Memory B cell (primary cell): ENCODE data around the gene RERE.
"Not testable (repeated sequence)": the region's sequence is repeated elsewhere in the genome, so short reads cannot be mapped to it uniquely, and the experiment has no call there.

Experiments used
- ATAC-seq: fragments of 150-1000 bp; cut with Tn5 transposase; 2 replicates; pipeline ENCODE4 v1.10.0; 2021; ENCODE audit warnings: low read depth, mild to moderate bottlenecking, moderate library complexity
- DNase-seq, 2 donors: peaks; one replicate each; pipeline ENCODE4 v3.0.0; 2022; ENCODE audit warnings: low spot score in 2 of 2
- H3K27ac Mint-ChIP-seq: one replicate; pipeline ENCODE4 v1.8.0; 2022; ENCODE audit warnings: mild to moderate bottlenecking, moderate library complexity, mixed read lengths
- H3K27me3 Mint-ChIP-seq: one replicate; pipeline ENCODE4 v1.8.0; 2022; ENCODE audit warnings: mixed read lengths
- H3K36me3 Mint-ChIP-seq: one replicate; pipeline ENCODE4 v1.8.0; 2022; ENCODE audit warnings: mild to moderate bottlenecking, mixed read lengths
- H3K4me1 Mint-ChIP-seq: one replicate; pipeline ENCODE4 v1.8.0; 2022; ENCODE audit warnings: mixed read lengths
- H3K4me3 Mint-ChIP-seq: one replicate; pipeline ENCODE4 v1.8.0; 2022; ENCODE audit warnings: mild to moderate bottlenecking, moderate library complexity, mixed read lengths
- H3K9me3 Mint-ChIP-seq: one replicate; pipeline ENCODE4 v1.8.0; 2022; ENCODE audit warnings: mixed read lengths

RERE gene

GRCh38 chr1:8388732-8389562 lies 428.5 kb downstream of the RERE start:
- Mint-ChIP-seq H3K36me3 (peaks cover 24% of the 10 kb centered on the region), H3K9me3 (no peaks in the 10 kb centered on the region), H3K4me1 (peaks cover 55% of the 10 kb centered on the region), H3K27me3 (no peaks in the 10 kb centered on the region), H3K4me3 (no peak overlapping the region), H3K27ac (no peak overlapping the region)
- no peak for ATAC-seq
- DNase-seq, result no peak

DNA sequence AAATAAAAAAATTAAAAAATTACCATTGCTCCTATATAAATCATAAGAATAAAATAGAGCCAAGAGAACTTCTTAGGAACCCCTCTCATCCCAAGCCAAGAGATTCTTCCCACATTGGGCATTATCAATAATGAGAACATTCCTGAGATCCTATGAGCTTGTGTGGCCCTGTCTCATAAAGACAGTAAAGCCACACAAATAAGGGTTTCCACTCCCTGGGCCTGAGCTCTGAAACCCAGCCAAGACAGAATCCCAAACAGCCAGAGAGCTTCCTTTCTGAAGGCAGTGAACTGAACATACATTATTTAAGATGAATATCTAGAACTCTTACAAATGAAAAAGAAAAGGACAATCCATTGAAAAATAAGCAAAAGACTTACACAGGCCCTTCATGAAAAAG lies 431.2 kb downstream of the RERE start:
- DNase-seq (no peak), ATAC-seq (no peak)
- Mint-ChIP-seq H3K4me3 (no peak overlapping the region), H3K9me3 (no peaks in the 10 kb centered on the region), H3K4me1 (peaks cover 51% of the 10 kb centered on the region), H3K27me3 (no peaks in the 10 kb centered on the region), H3K27ac (peak overlapping the region; percentile 70), H3K36me3 (peaks cover 22% of the 10 kb centered on the region)

- Mint-ChIP-seq H3K9me3 (no peaks in the 10 kb centered on the region), H3K27ac (peak overlapping the region; percentile 82), H3K4me3 (no peak overlapping the region), H3K36me3 (peaks cover 17% of the 10 kb centered on the region), H3K4me1 (peaks cover 43% of the 10 kb centered on the region), H3K27me3 (no peaks in the 10 kb centered on the region)
- ATAC-seq (no peak), DNase-seq (no peak)
Observed at GRCh38 chr1:8384577-8384976, 432.9 kb downstream of the RERE start.

DNA sequence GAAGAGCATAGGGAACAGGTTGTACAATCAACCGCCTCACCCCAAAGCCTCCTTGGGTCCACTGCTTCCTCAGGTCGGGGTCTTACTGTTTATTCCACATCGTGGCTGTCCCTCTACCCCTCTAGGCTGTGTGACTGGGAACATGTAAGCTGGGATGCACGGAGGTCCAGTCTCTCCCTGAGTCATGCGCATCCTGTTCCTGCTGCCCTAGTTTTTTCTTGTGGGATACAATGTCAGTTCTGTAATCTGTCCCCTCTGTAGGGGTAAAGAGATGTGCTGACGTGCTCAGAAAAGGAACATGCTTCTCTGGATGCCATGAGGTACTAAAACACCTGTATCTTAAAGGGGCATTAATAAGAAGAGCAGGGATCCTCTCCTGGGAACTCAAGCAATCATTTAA lies 433.4 kb downstream of the RERE start:
- ATAC-seq, result no peak
- H3K4me1 Mint-ChIP-seq, result peaks cover 43% of the 10 kb centered on the region
- H3K36me3 Mint-ChIP-seq, result peaks cover 15% of the 10 kb centered on the region

GRCh38 chr1:8382608-8383505 lies 434.6 kb downstream of the RERE start:
- H3K27me3 Mint-ChIP-seq, result no peaks in the 10 kb centered on the region
- peak overlapping the region; percentile 65 for H3K4me3 Mint-ChIP-seq
- no peaks in the 10 kb centered on the region for H3K9me3 Mint-ChIP-seq
- peak overlapping the region; percentile 89 for H3K27ac Mint-ChIP-seq
- H3K4me1 Mint-ChIP-seq, result peaks cover 47% of the 10 kb centered on the region
- ATAC-seq (peak; percentile 76), DNase-seq (no peak)
- peaks cover 12% of the 10 kb centered on the region for H3K36me3 Mint-ChIP-seq

More for the DNA sequence above, 433.4 kb downstream of the RERE start:
- Mint-ChIP-seq H3K9me3 (no peaks in the 10 kb centered on the region), H3K27ac (peak overlapping the region; percentile 82), H3K4me3 (peak overlapping the region; percentile 11), H3K27me3 (no peaks in the 10 kb centered on the region)
- DNase-seq, result no peak

GRCh38 chr1:8382051-8382505 lies 435.4 kb downstream of the RERE start:
- H3K36me3 Mint-ChIP-seq, result peaks cover 16% of the 10 kb centered on the region
- H3K27ac Mint-ChIP-seq, result peak overlapping the region; percentile 47
- DNase-seq (no peak), ATAC-seq (no peak)
- no peak overlapping the region for H3K4me3 Mint-ChIP-seq
- H3K9me3 Mint-ChIP-seq, result no peaks in the 10 kb centered on the region
- H3K27me3 Mint-ChIP-seq, result no peaks in the 10 kb centered on the region
- H3K4me1 Mint-ChIP-seq, result peaks cover 48% of the 10 kb centered on the region

DNA sequence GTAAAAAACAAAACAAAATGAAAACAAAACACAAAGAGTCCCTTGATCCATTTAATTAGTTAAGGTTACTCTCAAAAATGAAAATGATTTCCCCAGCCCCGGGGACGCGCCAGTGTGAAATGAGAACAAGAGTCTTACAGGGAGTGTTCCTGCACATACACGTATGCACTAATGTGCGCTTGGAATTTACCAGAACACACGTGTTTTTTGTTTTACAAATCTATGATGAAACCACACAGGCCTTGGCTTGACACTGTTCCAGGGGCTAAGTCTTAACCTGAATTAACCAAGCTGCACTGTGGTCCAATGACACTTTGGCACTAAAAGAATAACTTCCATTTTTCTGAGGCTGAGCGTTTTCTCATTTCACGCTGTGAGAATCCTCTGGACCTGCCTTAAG lies 435.8 kb downstream of the RERE start:
- Mint-ChIP-seq H3K4me1 (peaks cover 44% of the 10 kb centered on the region), H3K27me3 (no peaks in the 10 kb centered on the region), H3K36me3 (peaks cover 15% of the 10 kb centered on the region), H3K27ac (peak overlapping the region; percentile 47), H3K4me3 (no peak overlapping the region), H3K9me3 (no peaks in the 10 kb centered on the region)
- DNase-seq (no peak), ATAC-seq (no peak)

- ATAC-seq, H3K9me3 Mint-ChIP-seq, H3K27ac Mint-ChIP-seq, H3K4me3 Mint-ChIP-seq, DNase-seq, H3K27me3 Mint-ChIP-seq: not testable (repeated sequence)
- Mint-ChIP-seq H3K36me3 (peaks cover 20% of the 10 kb centered on the region), H3K4me1 (peaks cover 44% of the 10 kb centered on the region)
Observed at GRCh38 chr1:8380310-8380709, 437.1 kb downstream of the RERE start.

DNA sequence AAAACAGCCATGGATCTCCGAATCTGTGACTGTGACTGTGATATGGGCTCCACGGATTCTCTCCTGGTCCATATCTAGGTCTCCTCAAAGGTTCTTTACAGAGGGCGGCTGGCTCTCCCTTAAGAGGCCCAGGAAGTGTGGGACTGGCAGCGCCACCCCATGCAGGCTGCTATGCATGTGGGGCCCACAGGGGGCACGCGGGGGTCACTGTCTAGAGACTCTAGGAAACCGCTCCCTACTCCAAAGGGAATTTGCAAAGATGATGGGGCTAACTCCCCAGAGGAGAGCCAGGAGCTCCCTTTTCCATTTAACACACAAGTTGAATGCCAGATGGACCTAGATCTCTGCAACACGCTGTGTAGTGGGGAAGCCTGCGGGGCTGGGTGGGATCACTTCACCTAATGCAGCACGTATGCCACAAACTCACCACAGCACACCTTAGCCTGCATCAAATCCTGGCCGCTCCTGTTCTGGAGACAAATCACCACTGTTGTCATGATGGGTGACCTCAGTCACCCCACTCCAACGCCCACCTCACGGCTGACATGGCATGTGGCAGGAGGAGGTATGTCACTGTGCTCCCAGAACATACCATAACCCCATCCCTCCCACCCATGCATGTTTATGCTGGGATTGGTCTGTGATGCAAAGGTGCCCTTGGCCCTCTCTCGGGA lies 437.8 kb downstream of the RERE start:
- H3K27me3 Mint-ChIP-seq, result no peaks in the 10 kb centered on the region
- H3K27ac Mint-ChIP-seq, result no peak overlapping the region
- DNase-seq (no peak), ATAC-seq (no peak)
- H3K9me3 Mint-ChIP-seq, result no peaks in the 10 kb centered on the region
- H3K4me1 Mint-ChIP-seq, result peaks cover 43% of the 10 kb centered on the region
- peaks cover 21% of the 10 kb centered on the region for H3K36me3 Mint-ChIP-seq
- H3K4me3 Mint-ChIP-seq, result no peak overlapping the region

- Mint-ChIP-seq H3K4me3 (no peak overlapping the region), H3K27ac (peak overlapping the region; percentile 77), H3K36me3 (peaks cover 22% of the 10 kb centered on the region), H3K4me1 (peaks cover 40% of the 10 kb centered on the region), H3K27me3 (no peaks in the 10 kb centered on the region), H3K9me3 (no peaks in the 10 kb centered on the region)
- DNase-seq (no peak), ATAC-seq (no peak)
Observed at GRCh38 chr1:8378981-8379470, 438.4 kb downstream of the RERE start.

- Mint-ChIP-seq H3K4me1 (peaks cover 36% of the 10 kb centered on the region), H3K4me3 (no peak overlapping the region), H3K27me3 (no peaks in the 10 kb centered on the region), H3K27ac (peak overlapping the region; percentile 77), H3K36me3 (peaks cover 21% of the 10 kb centered on the region), H3K9me3 (no peaks in the 10 kb centered on the region)
- ATAC-seq (no peak), DNase-seq (no peak)
Observed at GRCh38 chr1:8378178-8378577, 439.3 kb downstream of the RERE start.

DNA sequence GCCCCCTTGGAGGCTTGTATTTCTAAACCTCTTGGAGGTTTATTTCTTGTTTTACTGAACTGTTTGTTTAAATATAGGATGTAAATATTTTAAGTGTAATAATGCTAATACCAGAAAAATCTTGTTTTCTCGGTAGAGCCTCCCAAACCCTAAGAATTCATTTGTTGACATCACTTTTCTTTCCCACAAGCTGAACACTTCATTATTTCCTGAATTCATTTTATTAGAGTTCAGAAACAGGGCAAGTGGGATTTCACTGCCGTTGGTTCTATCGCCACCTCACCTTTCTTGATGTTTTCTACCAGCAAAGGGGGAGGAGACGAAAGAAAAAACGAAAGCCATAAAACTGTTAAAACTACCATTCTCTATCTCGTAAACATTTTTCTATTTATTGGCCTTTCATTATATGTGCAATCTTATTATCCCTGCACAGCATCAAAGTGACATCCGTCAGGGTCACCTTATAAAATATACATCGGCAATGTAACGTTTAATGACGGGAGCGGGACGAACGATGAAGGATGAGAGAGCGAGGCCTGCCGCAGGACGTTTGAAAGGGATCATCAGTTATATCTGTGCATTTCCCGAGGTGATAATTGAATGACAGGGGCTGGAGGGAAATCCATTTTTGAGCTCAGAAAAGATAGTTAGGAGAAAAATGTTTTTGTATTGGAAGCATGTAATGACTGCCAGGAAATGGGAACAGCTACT lies 440.0 kb downstream of the RERE start:
- no peak for ATAC-seq
- H3K27me3 Mint-ChIP-seq, result no peaks in the 10 kb centered on the region
- H3K27ac Mint-ChIP-seq, result peak overlapping the region; percentile 14
- H3K36me3 Mint-ChIP-seq, result peaks cover 19% of the 10 kb centered on the region
- no peak overlapping the region for H3K4me3 Mint-ChIP-seq
- H3K4me1 Mint-ChIP-seq, result peaks cover 32% of the 10 kb centered on the region
- no peak for DNase-seq
- no peaks in the 10 kb centered on the region for H3K9me3 Mint-ChIP-seq

GRCh38 chr1:8376358-8376840 lies 441.0 kb downstream of the RERE start:
- peaks cover 32% of the 10 kb centered on the region for H3K4me1 Mint-ChIP-seq
- H3K27me3 Mint-ChIP-seq, result no peaks in the 10 kb centered on the region
- no peaks in the 10 kb centered on the region for H3K9me3 Mint-ChIP-seq
- ATAC-seq, result no peak
- peak overlapping the region; percentile 75 for H3K27ac Mint-ChIP-seq
- no peak for DNase-seq
- H3K4me3 Mint-ChIP-seq, result no peak overlapping the region
- H3K36me3 Mint-ChIP-seq, result peaks cover 19% of the 10 kb centered on the region
